Endothelial cell of umbilical vein (primary cell): ENCODE measurements around the gene C12orf57. TPM values are rescaled to one million over a fixed set of nuclear protein-coding genes. Genes with fewer than 3 reads are reported as not detected.

Source experiments
- BruUV-seq: library from RNA; stranded (reverse); fragments of 400-500 nt; replicated peaks from 2 replicates; lab custom pipeline; 2021; lab: Mats Ljungman, UMichigan
- CTCF ChIA-PET: fragments of 300-600, 350-600 bp; sonication (Branson Sonifier 250); formaldehyde crosslinking; loops from one replicate; lab custom pipeline; 2021; ENCODE audit warnings: antibody characterized with exemption, inconsistent platforms; lab: Charles Lee
- POLR2A ChIA-PET: fragments of 300-600, 350-600 bp; sonication (Branson Sonifier 250); formaldehyde crosslinking; loops from one replicate; lab custom pipeline; 2021; ENCODE audit warnings: antibody characterized with exemption, inconsistent platforms; lab: Charles Lee
- DNase-seq: peaks from one replicate; pipeline ENCODE4 v3.0.0-alpha.2; 2011; ENCODE audit warnings: low read depth, low spot score
- FAIRE-seq: peaks from 2 replicates; lab custom pipeline; 2011; peaks lifted over from hg19 to GRCh38; lab: Jason Lieb, UNC
- H2AFZ ChIP-seq: 2 replicates; pipeline ENCODE4 v1.6.0; 2012; ENCODE audit warnings: low read depth, low read length, control low read depth, inconsistent platforms
- H3K27ac ChIP-seq: 2 replicates; pipeline ENCODE4 v1.5.1; 2011; ENCODE audit warnings: low read depth, mild to moderate bottlenecking, control low read depth, low read length, moderate library complexity; ENCODE audit not compliant: insufficient read depth
- H3K27me3 ChIP-seq, 2 experiments: 2 replicates each; pipeline versions ENCODE4 v1.6.0 to v1.6.1; 2011; ENCODE audit warnings: low read length in 2 of 2, mixed read lengths in 1 of 2; ENCODE audit not compliant: control insufficient read depth in 2 of 2, insufficient read depth in 2 of 2
- H3K36me3 ChIP-seq, 2 experiments: 2 replicates in 1 of 2; 3 replicates in 1 of 2; pipeline ENCODE4 v1.5.1; 2011; ENCODE audit warnings: low read length in 2 of 2, mild to moderate bottlenecking in 1 of 2, moderate library complexity in 1 of 2; ENCODE audit not compliant: control insufficient read depth in 2 of 2, insufficient read depth in 2 of 2; ENCODE audit errors: extremely low read depth in 1 of 2
- H3K4me1 ChIP-seq: 3 replicates; pipeline ENCODE4 v1.5.1; 2011; ENCODE audit warnings: mild to moderate bottlenecking, low read length; ENCODE audit not compliant: control insufficient read depth, insufficient read depth; ENCODE audit errors: extremely low read depth
- H3K4me2 ChIP-seq: 2 replicates; pipeline ENCODE4 v1.6.1; 2011; ENCODE audit warnings: low read length, control low read depth, mixed read lengths; ENCODE audit not compliant: insufficient read depth
- H3K4me3 ChIP-seq, 3 experiments: fragments of 200-600 bp in 1 of 3; sonication (generic), shearing (Covaris generic) in 1 of 3; replicated peaks in 1 of 3; 2 replicates each; pipeline ENCODE4 v1.5.1; 2011 to 2016; ENCODE audit warnings: control low read depth in 3 of 3, low read length in 3 of 3, mild to moderate bottlenecking in 2 of 3, inconsistent platforms in 1 of 3, low read depth in 1 of 3, moderate library complexity in 1 of 3; ENCODE audit not compliant: insufficient read depth in 1 of 3
- H3K79me2 ChIP-seq: 2 replicates; pipeline ENCODE4 v1.6.0; 2012; ENCODE audit warnings: low read length, inconsistent platforms; ENCODE audit not compliant: control insufficient read depth, insufficient read depth
- H3K9ac ChIP-seq: replicated peaks from 2 replicates; pipeline ENCODE3; 2011; ENCODE audit warnings: low read length, control low read depth; ENCODE audit not compliant: insufficient read depth; ENCODE audit errors: extremely low read depth
- H3K9me1 ChIP-seq: replicated peaks from 3 replicates; pipeline ENCODE4 v1.6.0; 2011; ENCODE audit warnings: mild to moderate bottlenecking, low read length; ENCODE audit not compliant: control insufficient read depth, insufficient read depth; ENCODE audit errors: extremely low read depth
- H3K9me3 ChIP-seq: replicated peaks from 2 replicates; pipeline ENCODE4 v1.5.1; 2012; ENCODE audit warnings: low read length, inconsistent platforms; ENCODE audit not compliant: control insufficient read depth, insufficient read depth
- H4K20me1 ChIP-seq: replicated peaks from 2 replicates; pipeline ENCODE3; 2011; ENCODE audit warnings: mild to moderate bottlenecking, low read length; ENCODE audit not compliant: control insufficient read depth, insufficient read depth; ENCODE audit errors: extremely low read depth
- FOS ChIP-seq: IDR thresholded peaks from 2 replicates; pipeline ENCODE4 v1.6.1; 2011; ENCODE audit warnings: mild to moderate bottlenecking, low read length, moderate library complexity, borderline replicate concordance; ENCODE audit not compliant: insufficient read depth
- GATA2 ChIP-seq: IDR thresholded peaks from 2 replicates; pipeline ENCODE4 v1.7.0; 2011; ENCODE audit warnings: low read depth, mild to moderate bottlenecking, moderate library complexity, mixed read lengths, low read length; ENCODE audit not compliant: insufficient read length, insufficient read depth
- JUN ChIP-seq: IDR thresholded peaks from 2 replicates; pipeline ENCODE4 v1.6.1; 2011; ENCODE audit warnings: borderline replicate concordance, low read depth; ENCODE audit not compliant: insufficient read length, insufficient read depth
- MAX ChIP-seq: IDR thresholded peaks from 2 replicates; pipeline ENCODE4 v1.6.1; 2011; ENCODE audit not compliant: insufficient read depth, insufficient read length
- MYC ChIP-seq: IDR thresholded peaks from one replicate; pipeline ENCODE4 v1.6.1; 2011; ENCODE audit warnings: mild to moderate bottlenecking, low read depth, low read length
- POLR2A ChIP-seq: IDR thresholded peaks from 2 replicates; pipeline ENCODE4 v1.6.1; 2012; ENCODE audit warnings: low read depth, mild to moderate bottlenecking, control low read depth, low read length
- POLR2AphosphoS5 ChIP-seq: IDR thresholded peaks from 2 replicates; pipeline ENCODE4 v1.6.1; 2012; ENCODE audit warnings: low read depth, mild to moderate bottlenecking, control low read depth, low read length, moderate library complexity; ENCODE audit not compliant: insufficient read depth
- dilution Hi-C: fragments of 300-500 bp; cut with MboI; formaldehyde crosslinking; loops from one replicate; pipeline ENCODE4 v1.15.0; 2019; ENCODE audit warnings: low sequenced_read_pairs; ENCODE audit not compliant: extremely low pct_ligation_motif_present
- intact Hi-C: fragments of 100-400 bp; cut with micrococcal nuclease; formaldehyde crosslinking; loops from one replicate; pipeline ENCODE4 v1.10.0; 2022
- polyA plus RNA-seq, 4 experiments: library from polyadenylated mRNA; depleted of rRNA in 3 of 4; stranded (reverse) in 3 of 4; unstranded in 1 of 4; fragments of >200 nt; gene quantifications; 2 replicates each; pipeline versions ENCODE4 v1.2.1 to v1.2.3, GENCODE V29; 2011 to 2012; ENCODE audit warnings: missing spikeins in 1 of 4
- total RNA-seq: library from RNA; stranded (reverse); gene quantifications from 2 replicates; pipeline ENCODE4 v1.2.3, GENCODE V29; 2021
- TF ChIP-seq, protein P1 (sequence below), 2 donors: IDR thresholded peaks; 1 replicate in 1 of 2; 2 replicates in 1 of 2; pipeline ENCODE4 v1.5.1; 2011; ENCODE audit warnings: low read length in 2 of 2, mild to moderate bottlenecking in 2 of 2, moderate library complexity in 2 of 2, control low read depth in 1 of 2, inconsistent platforms in 1 of 2, low read depth in 1 of 2; ENCODE audit not compliant: insufficient read depth in 1 of 2; ENCODE audit errors: extremely low read depth in 1 of 2

Gene C12orf57
- total and polyA plus RNA-seq, 2 donors (not counting 3 experiments of a cell fraction or from before 2014, with no cell fraction given): 167 to 729 TPM

DNA sequence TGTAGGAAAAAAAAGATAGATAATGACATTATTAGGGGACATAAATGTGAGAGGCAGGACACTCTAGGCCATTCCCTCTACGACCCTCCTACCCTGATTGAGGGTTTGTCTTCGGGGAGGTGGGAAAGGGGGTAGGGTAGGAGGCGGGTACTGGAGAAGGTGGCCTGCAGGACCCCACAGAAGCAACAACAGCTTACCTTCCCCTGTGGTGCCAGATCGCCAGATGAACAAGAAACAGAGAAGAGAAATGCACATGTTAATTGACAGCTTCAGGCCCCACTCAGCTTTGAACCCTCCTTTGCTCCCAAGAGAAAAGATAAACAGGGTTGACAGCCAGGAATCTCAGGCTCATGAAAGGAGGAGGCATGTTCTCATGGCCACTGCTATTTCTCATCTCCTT, 21.9 kb downstream of the C12orf57 start:
- no peaks in the 10 kb centered on the region for H3K9me3 ChIP-seq
- ChIA-PET POLR2A (no interaction called here), CTCF (interaction anchor here (1.3 to 4.0 kb wide), 5 partner anchors 18 to 143 kb away, joined by 3 to 124 read pairs (median 6); partner anchors contain the start of genes C12orf57, C1RL and RNU7-1)
- no peak overlapping the region for H3K4me3 ChIP-seq
- intact Hi-C loops: loop anchor here (1.0 kb wide), 3 partner anchors 21 to 96 kb away; partner anchors contain the start of gene C12orf57
- peaks cover 23% of the 10 kb centered on the region for H3K4me1 ChIP-seq
- H3K4me2 ChIP-seq: no peak overlapping the region
- peaks cover 30% of the 10 kb centered on the region for H3K79me2 ChIP-seq
- FAIRE-seq: no peak
- no peak overlapping the region for H3K27ac ChIP-seq
- no peaks in the 10 kb centered on the region for H3K27me3 ChIP-seq
- BruUV-seq: no TSS peak
- dilution Hi-C loops: no loop called here
- H2AFZ ChIP-seq: no peak overlapping the region
- no peaks in the 10 kb centered on the region for H4K20me1 ChIP-seq
- H3K9me1 ChIP-seq: no peaks in the 10 kb centered on the region
- H3K9ac ChIP-seq: no peak overlapping the region
- TF ChIP-seq POLR2AphosphoS5 (no peak), GATA2 (no peak), POLR2A (no peak)
- peaks cover 13 to 30% of the 10 kb centered on the region in 2 experiments for H3K36me3 ChIP-seq
- DNase-seq: no peak

GRCh38 chr12:6966351-6966750, 22.5 kb downstream of the C12orf57 start:
- Histone ChIP-seq H2AFZ (no peak overlapping the region), H3K4me3 (no peak overlapping the region), H3K27ac (no peak overlapping the region), H3K27me3 (no peaks in the 10 kb centered on the region), H3K9ac (no peak overlapping the region), H3K36me3 (peaks cover 13 to 30% of the 10 kb centered on the region in 2 experiments), H3K79me2 (peaks cover 37% of the 10 kb centered on the region), H3K9me1 (no peaks in the 10 kb centered on the region), H3K4me2 (no peak overlapping the region), H3K4me1 (peaks cover 23% of the 10 kb centered on the region), H4K20me1 (no peaks in the 10 kb centered on the region), H3K9me3 (no peaks in the 10 kb centered on the region)
- dilution Hi-C loops (no loop called here), intact Hi-C loops (no loop called here)
- POLR2A ChIA-PET: no interaction called here
- no TSS peak for BruUV-seq
- TF ChIP-seq, protein P1, sequence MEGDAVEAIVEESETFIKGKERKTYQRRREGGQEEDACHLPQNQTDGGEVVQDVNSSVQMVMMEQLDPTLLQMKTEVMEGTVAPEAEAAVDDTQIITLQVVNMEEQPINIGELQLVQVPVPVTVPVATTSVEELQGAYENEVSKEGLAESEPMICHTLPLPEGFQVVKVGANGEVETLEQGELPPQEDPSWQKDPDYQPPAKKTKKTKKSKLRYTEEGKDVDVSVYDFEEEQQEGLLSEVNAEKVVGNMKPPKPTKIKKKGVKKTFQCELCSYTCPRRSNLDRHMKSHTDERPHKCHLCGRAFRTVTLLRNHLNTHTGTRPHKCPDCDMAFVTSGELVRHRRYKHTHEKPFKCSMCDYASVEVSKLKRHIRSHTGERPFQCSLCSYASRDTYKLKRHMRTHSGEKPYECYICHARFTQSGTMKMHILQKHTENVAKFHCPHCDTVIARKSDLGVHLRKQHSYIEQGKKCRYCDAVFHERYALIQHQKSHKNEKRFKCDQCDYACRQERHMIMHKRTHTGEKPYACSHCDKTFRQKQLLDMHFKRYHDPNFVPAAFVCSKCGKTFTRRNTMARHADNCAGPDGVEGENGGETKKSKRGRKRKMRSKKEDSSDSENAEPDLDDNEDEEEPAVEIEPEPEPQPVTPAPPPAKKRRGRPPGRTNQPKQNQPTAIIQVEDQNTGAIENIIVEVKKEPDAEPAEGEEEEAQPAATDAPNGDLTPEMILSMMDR (IDR thresholded peaks at IDR 0.05; ENCODE audit: extremely low read depth in 1 of 2, insufficient read depth in 1 of 2, low read depth in 1 of 2, low read length in 2 of 2): no peak
- TF ChIP-seq FOS: no peak
- no peak for TF ChIP-seq JUN
- TF ChIP-seq GATA2: no peak
- no peak for TF ChIP-seq POLR2A
- TF ChIP-seq MYC: no peak
- TF ChIP-seq MAX: no peak
- DNase-seq: no peak
- CTCF ChIA-PET: interaction anchor here (1.6 to 4.0 kb wide), 3 partner anchors 19 to 97 kb away, joined by 5 to 124 read pairs (median 13); partner anchors contain the start of genes C12orf57 and RNU7-1
- no peak for FAIRE-seq
